Adrenal gland (tissue), 12 donors: ENCODE data around the gene TOR2A. TPM values are rescaled to one million over a fixed set of nuclear protein-coding genes. Genes with fewer than 3 reads are reported as not detected.
A peak's percentile ranks its signal among the peaks of the same experiment; 100 is the strongest.

ENCODE experiments used
- DNase-seq, 7 donors: peaks; one replicate each; pipeline ENCODE4 v3.0.0-alpha.2; 2019 to 2020
- H3K27ac ChIP-seq, 5 donors: fragments of 200-600 bp; sonication (generic) in 4 of 5; 1 replicate in 3 of 5; 2 replicates in 2 of 5; pipeline versions ENCODE4 v1.5.1 to v1.8.0; 2016 to 2020; ENCODE audit warnings: mild to moderate bottlenecking in 1 of 5
- H3K27me3 ChIP-seq: fragments of 200-600 bp; 2 replicates; pipeline ENCODE4 v1.8.0; 2021
- H3K36me3 ChIP-seq, 2 donors: fragments of 200-600 bp; replicated peaks in 1 of 2; 1 replicate in 1 of 2; 2 replicates in 1 of 2; pipeline versions ENCODE4 v1.5.1 to v1.8.0; 2018 to 2022
- H3K4me1 ChIP-seq, 2 donors: fragments of 200-600 bp; replicated peaks in 1 of 2; 1 replicate in 1 of 2; 2 replicates in 1 of 2; pipeline versions ENCODE4 v1.5.1 to v1.8.0; 2018 to 2021
- H3K4me3 ChIP-seq, 4 donors: fragments of 200-600 bp; sonication (generic) in 3 of 4; one replicate each; pipeline ENCODE4 v1.5.1; 2016 to 2018
- H3K9me3 ChIP-seq, 3 donors: fragments of 200-600 bp; sonication (generic) in 1 of 3; replicated peaks in 1 of 3; 1 replicate in 2 of 3; 2 replicates in 1 of 3; pipeline versions ENCODE4 v1.5.1 to v1.8.0; 2016 to 2021
- CTCF ChIP-seq, 6 experiments: fragments of 450-650 bp in 4 of 6; fragments of 200-600 bp in 2 of 6; sonication (generic) in 1 of 6; IDR thresholded peaks; 1 replicate in 5 of 6; 2 replicates in 1 of 6; pipeline versions ENCODE4 v1.5.1 to v1.8.0; 2016 to 2021; ENCODE audit warnings: antibody characterized with exemption in 6 of 6, mild to moderate bottlenecking in 2 of 6, moderate library complexity in 1 of 6
- POLR2A ChIP-seq, 2 donors: fragments of 450-650 bp; IDR thresholded peaks; one replicate each; pipeline ENCODE4 v1.6.1; 2017; ENCODE audit warnings: antibody characterized with exemption in 2 of 2, mild to moderate bottlenecking in 2 of 2, moderate library complexity in 1 of 2
- WGBS, 4 donors: extraction: QIAGEN DNeasy Blood & Tissue Kit in 2 of 4; methylation state at CpG; one replicate each; pipeline versions ENCODE4 v1.1.5 to v1.1.7; 2013 to 2017; 5-methylcytosine and 5-hydroxymethylcytosine counted together
- intact Hi-C, 2 donors: fragments of 100-400 bp; cut with DNase I; formaldehyde crosslinking; loops; one replicate each; pipeline versions ENCODE4 v1.14.1 to v1.15.0; 2022 to 2023
- polyA plus RNA-seq, 3 donors: library from polyadenylated mRNA; stranded (reverse); fragments of 200-250 nt in 2 of 3; fragments of 350-450 nt in 1 of 3; fragmentation: Illumina TruSeq in 1 of 3; extraction: RNeasy Lipid Tissue Mini Kit (QIAGEN cat#74804) in 1 of 3; gene quantifications; one replicate each; pipeline ENCODE4 v1.2.3, GENCODE V29; 2013 to 2014
- total RNA-seq, 9 donors: library from RNA; depleted of rRNA in 4 of 9; stranded (reverse); fragments of >200 nt in 4 of 9; fragments of 120-200 nt in 1 of 9; fragmentation: NEBNext Ultra II Directional in 1 of 9; extraction: Animal tissue kit (Norgen Biotek cat#: 25700) in 1 of 9; gene quantifications; one replicate each; pipeline versions ENCODE4 v1.1.0 to v1.2.4, GENCODE V29; 2013 to 2023
- donor health status: healthy with polysubstance abuse.
- donor health status: Bipolar disorder and iron deficiency.
- donor health status: DM: yes; HTN: yes; CAD: no.
- donor health status: DM: no; HTN: no; CAD: no.
- donor health status: DM: no; HTN: no; CAD: no.
- donor health status: DM: yes; HTN: yes; CAD: no.

TOR2A gene
- total and polyA plus RNA-seq, 12 donors, result 4.3 to 30.6 (median 16.3) TPM

- WGBS, 4 donors, result 59 to 79% (median 74%) methylated on average over 10 to 20 of the region's 20 CpGs
- Histone ChIP-seq H3K4me1 (peaks cover 0 to 7% of the 10 kb centered on the region in 2 donors), H3K9me3 (no peaks in the 10 kb centered on the region), H3K36me3 (no peaks in the 10 kb centered on the region), H3K27me3 (no peaks in the 10 kb centered on the region), H3K27ac (no peak overlapping the region), H3K4me3 (no peak overlapping the region)
- no peak for DNase-seq
- no peak for TF ChIP-seq POLR2A (IDR thresholded peaks at IDR 0.05)
- TF ChIP-seq CTCF (IDR thresholded peaks at IDR 0.05), result no peak
- intact Hi-C loops, result loop anchor here (5.0 kb wide), 1 partner anchor 38 kb away; no protein-coding TSS in a partner anchor
Observed at GRCh38 chr9:127780126-127780885, 45.2 kb upstream of the TOR2A start.

- Histone ChIP-seq H3K36me3 (no peaks in the 10 kb centered on the region), H3K27ac (peak overlapping the region in 1 of 5 donors; percentile 33), H3K4me3 (no peak overlapping the region), H3K4me1 (peaks cover 0 to 7% of the 10 kb centered on the region in 2 donors), H3K27me3 (no peaks in the 10 kb centered on the region), H3K9me3 (no peaks in the 10 kb centered on the region)
- WGBS, 4 donors, result 62 to 81% (median 72%) methylated on average over 5 to 17 of the region's 17 CpGs
- no peak for DNase-seq
- intact Hi-C loops, result no loop called here
- TF ChIP-seq POLR2A (IDR thresholded peaks at IDR 0.05) (no peak), CTCF (IDR thresholded peaks at IDR 0.05) (no peak)
Observed at GRCh38 chr9:127779136-127779981, 44.3 kb upstream of the TOR2A start.

- H3K4me1 ChIP-seq, result no peaks in the 10 kb centered on the region
- intact Hi-C loops, result no loop called here
Observed at GRCh38 chr9:127778280-127779135, 43.4 kb upstream of the TOR2A start, which contains the start of gene SH2D3C. SH2D3C (minus strand) TSS chr9:127778666; CDS start chr9:127778627, 39 bp downstream.

More at GRCh38 chr9:127778280-127779135, 43.4 kb upstream of the TOR2A start, which contains the start of gene SH2D3C:
- TF ChIP-seq POLR2A (IDR thresholded peaks at IDR 0.05) (no peak), CTCF (IDR thresholded peaks at IDR 0.05) (no peak)
- no peaks in the 10 kb centered on the region for H3K9me3 ChIP-seq
- no peak within 1 kb of the TSS for H3K4me3 ChIP-seq
- no peaks in the 10 kb centered on the region for H3K36me3 ChIP-seq
- 49 to 58% (median 52%) methylated on average over 9 to 13 of the region's 13 CpGs for WGBS, 4 donors
- peak within 1 kb of the TSS in 1 of 5 donors; percentile 33 for H3K27ac ChIP-seq
- no peak for DNase-seq
- no peaks in the 10 kb centered on the region for H3K27me3 ChIP-seq
